GM12878 (cell line): ENCODE data around the gene PIGS. TPM values are rescaled to one million over a fixed set of nuclear protein-coding genes. Genes with fewer than 3 reads are reported as not detected.

Experiments used
- CHD2 ChIP-seq: IDR thresholded peaks from 2 replicates; pipeline ENCODE4 v1.6.1; 2011; ENCODE audit warnings: low read depth, low read length, improper control_type of control experiment, borderline replicate concordance
- CREM ChIP-seq: IDR thresholded peaks from 2 replicates; pipeline ENCODE4 v1.6.1; 2014; ENCODE audit warnings: antibody characterized with exemption, low read depth
- FOS ChIP-seq: IDR thresholded peaks from 3 replicates; pipeline ENCODE4 v1.6.1; 2011; ENCODE audit warnings: borderline replicate concordance; ENCODE audit not compliant: insufficient read length; ENCODE audit errors: extremely low read depth
- GATAD2B ChIP-seq: fragments of 450-650 bp; conservative IDR thresholded peaks from 2 replicates; pipeline ENCODE4 v1.6.1; 2017; ENCODE audit warnings: low read depth, mild to moderate bottlenecking, moderate library complexity
- HCFC1 ChIP-seq: fragments of 150-350 bp; IDR thresholded peaks from 2 replicates; pipeline ENCODE4 v1.6.1; 2014; ENCODE audit warnings: low read length
- HDGF ChIP-seq: fragments of 450-650 bp; IDR thresholded peaks from 2 replicates; pipeline ENCODE4 v1.6.1; 2016; ENCODE audit warnings: antibody characterized with exemption
- IKZF1 ChIP-seq: fragments of 450-650 bp; conservative IDR thresholded peaks from 2 replicates; pipeline ENCODE4 v1.6.1; 2017; ENCODE audit warnings: antibody characterized with exemption, mild to moderate bottlenecking
- KAT2A ChIP-seq: conservative IDR thresholded peaks from 2 replicates; pipeline ENCODE4 v1.6.1; 2011; ENCODE audit warnings: low read depth, low read length; ENCODE audit not compliant: control insufficient read depth
- KDM1A ChIP-seq: fragments of 200-600 bp; sonication (generic); IDR thresholded peaks from 2 replicates; pipeline ENCODE4 v1.6.1; 2016; ENCODE audit warnings: borderline replicate concordance
- MYB ChIP-seq: fragments of 150-350 bp; IDR thresholded peaks from 2 replicates; pipeline ENCODE4 v1.6.1; 2014; ENCODE audit warnings: mild to moderate bottlenecking, low read depth, low read length, borderline replicate concordance
- NR2C2 ChIP-seq: IDR thresholded peaks from 2 replicates; pipeline ENCODE4 v1.6.1; 2011; ENCODE audit warnings: borderline replicate concordance, low read depth; ENCODE audit not compliant: control insufficient read depth, insufficient read length
- PAX8 ChIP-seq: fragments of 450-650 bp; IDR thresholded peaks from 2 replicates; pipeline ENCODE4 v1.6.1; 2017; ENCODE audit warnings: mild to moderate bottlenecking, moderate library complexity
- RELB ChIP-seq: fragments of 450-650 bp; IDR thresholded peaks from 2 replicates; pipeline ENCODE4 v1.6.1; 2017; ENCODE audit warnings: low read depth, mild to moderate bottlenecking, moderate library complexity
- USF1 ChIP-seq: IDR thresholded peaks from 2 replicates; pipeline ENCODE4 v1.6.1; 2011; ENCODE audit warnings: borderline replicate concordance, low read depth, mild to moderate bottlenecking, moderate library complexity, mixed read lengths, low read length; ENCODE audit not compliant: insufficient read depth; ENCODE audit errors: extremely low read length
- ZNF24 ChIP-seq: fragments of 450-650 bp; IDR thresholded peaks from 2 replicates; pipeline ENCODE4 v1.6.1; 2017; ENCODE audit warnings: antibody characterized with exemption, mild to moderate bottlenecking
- ZNF274 ChIP-seq: IDR thresholded peaks from one replicate; pipeline ENCODE4 v1.8.0; 2011; ENCODE audit not compliant: insufficient read length, insufficient read depth
- polyA plus RNA-seq, 11 experiments: library from polyadenylated mRNA; depleted of rRNA in 4 of 11; unstranded in 6 of 11; stranded (reverse) in 5 of 11; fragments of >200 nt; fragmentation: Nextera tagmentation in 4 of 11; fragmentation: Illumina TruSeq in 1 of 11; extraction: Ambion mirVana in 4 of 11; extraction: Trizol in 1 of 11; gene quantifications; 1 replicate in 1 of 11; 2 replicates in 10 of 11; pipeline versions ENCODE4 v1.2.1 to v1.2.3, GENCODE V29; 2011 to 2016; ENCODE audit warnings: inconsistent platforms in 2 of 11, missing spikeins in 2 of 11, low read depth in 1 of 11
- total RNA-seq, 4 experiments: library from RNA; depleted of rRNA in 3 of 4; stranded (reverse); fragments of >200 nt in 3 of 4; fragmentation: Illumina TruSeq in 1 of 4; extraction: Trizol in 1 of 4; gene quantifications; 2 replicates each; pipeline versions ENCODE4 v1.2.1 to v1.2.3, GENCODE V29; 2013 to 2021
- TF ChIP-seq, protein P1 (sequence below): fragments of 450-650 bp; conservative IDR thresholded peaks from 2 replicates; pipeline ENCODE4 v1.6.1; 2017; ENCODE audit warnings: mild to moderate bottlenecking, moderate library complexity
- TF ChIP-seq, protein P2 (sequence below): fragments of 450-650 bp; IDR thresholded peaks from 2 replicates; pipeline ENCODE4 v1.6.1; 2017; ENCODE audit warnings: mild to moderate bottlenecking, moderate library complexity
- TF ChIP-seq, protein P3 (sequence below): fragments of 450-650 bp; IDR thresholded peaks from 2 replicates; pipeline ENCODE4 v1.6.1; 2017; ENCODE audit warnings: borderline replicate concordance
- TF ChIP-seq, protein P4 (sequence below): fragments of 450-650 bp; IDR thresholded peaks from 2 replicates; pipeline ENCODE4 v1.6.1; 2016; ENCODE audit warnings: mild to moderate bottlenecking

Gene PIGS
- total and polyA plus RNA-seq, 10 of the 15 experiments (the other 5 are each of a cell fraction or from before 2014, with no cell fraction given), result 27.5 to 73.7 (median 50.7) TPM

- TF ChIP-seq, protein P1, sequence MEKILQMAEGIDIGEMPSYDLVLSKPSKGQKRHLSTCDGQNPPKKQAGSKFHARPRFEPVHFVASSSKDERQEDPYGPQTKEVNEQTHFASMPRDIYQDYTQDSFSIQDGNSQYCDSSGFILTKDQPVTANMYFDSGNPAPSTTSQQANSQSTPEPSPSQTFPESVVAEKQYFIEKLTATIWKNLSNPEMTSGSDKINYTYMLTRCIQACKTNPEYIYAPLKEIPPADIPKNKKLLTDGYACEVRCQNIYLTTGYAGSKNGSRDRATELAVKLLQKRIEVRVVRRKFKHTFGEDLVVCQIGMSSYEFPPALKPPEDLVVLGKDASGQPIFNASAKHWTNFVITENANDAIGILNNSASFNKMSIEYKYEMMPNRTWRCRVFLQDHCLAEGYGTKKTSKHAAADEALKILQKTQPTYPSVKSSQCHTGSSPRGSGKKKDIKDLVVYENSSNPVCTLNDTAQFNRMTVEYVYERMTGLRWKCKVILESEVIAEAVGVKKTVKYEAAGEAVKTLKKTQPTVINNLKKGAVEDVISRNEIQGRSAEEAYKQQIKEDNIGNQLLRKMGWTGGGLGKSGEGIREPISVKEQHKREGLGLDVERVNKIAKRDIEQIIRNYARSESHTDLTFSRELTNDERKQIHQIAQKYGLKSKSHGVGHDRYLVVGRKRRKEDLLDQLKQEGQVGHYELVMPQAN, result no peak
- no peak for TF ChIP-seq CHD2
- no peak for TF ChIP-seq USF1
- no peak for TF ChIP-seq ZNF274
- TF ChIP-seq ZNF24, result 0 out of 2 replicates have a peak, but pooled peaks have one; percentile 14
- no peak for TF ChIP-seq HCFC1
- TF ChIP-seq IKZF1, result peak; percentile 80
- TF ChIP-seq PAX8, result no peak
- TF ChIP-seq RELB, result peak; percentile 84
- TF ChIP-seq MYB, result no peak
- TF ChIP-seq CREM, result 0 out of 2 replicates have a peak, but pooled peaks have one; percentile 17
- TF ChIP-seq NR2C2, result no peak
- TF ChIP-seq FOS, result no peak
- no peak for TF ChIP-seq GATAD2B
- TF ChIP-seq, protein P2, sequence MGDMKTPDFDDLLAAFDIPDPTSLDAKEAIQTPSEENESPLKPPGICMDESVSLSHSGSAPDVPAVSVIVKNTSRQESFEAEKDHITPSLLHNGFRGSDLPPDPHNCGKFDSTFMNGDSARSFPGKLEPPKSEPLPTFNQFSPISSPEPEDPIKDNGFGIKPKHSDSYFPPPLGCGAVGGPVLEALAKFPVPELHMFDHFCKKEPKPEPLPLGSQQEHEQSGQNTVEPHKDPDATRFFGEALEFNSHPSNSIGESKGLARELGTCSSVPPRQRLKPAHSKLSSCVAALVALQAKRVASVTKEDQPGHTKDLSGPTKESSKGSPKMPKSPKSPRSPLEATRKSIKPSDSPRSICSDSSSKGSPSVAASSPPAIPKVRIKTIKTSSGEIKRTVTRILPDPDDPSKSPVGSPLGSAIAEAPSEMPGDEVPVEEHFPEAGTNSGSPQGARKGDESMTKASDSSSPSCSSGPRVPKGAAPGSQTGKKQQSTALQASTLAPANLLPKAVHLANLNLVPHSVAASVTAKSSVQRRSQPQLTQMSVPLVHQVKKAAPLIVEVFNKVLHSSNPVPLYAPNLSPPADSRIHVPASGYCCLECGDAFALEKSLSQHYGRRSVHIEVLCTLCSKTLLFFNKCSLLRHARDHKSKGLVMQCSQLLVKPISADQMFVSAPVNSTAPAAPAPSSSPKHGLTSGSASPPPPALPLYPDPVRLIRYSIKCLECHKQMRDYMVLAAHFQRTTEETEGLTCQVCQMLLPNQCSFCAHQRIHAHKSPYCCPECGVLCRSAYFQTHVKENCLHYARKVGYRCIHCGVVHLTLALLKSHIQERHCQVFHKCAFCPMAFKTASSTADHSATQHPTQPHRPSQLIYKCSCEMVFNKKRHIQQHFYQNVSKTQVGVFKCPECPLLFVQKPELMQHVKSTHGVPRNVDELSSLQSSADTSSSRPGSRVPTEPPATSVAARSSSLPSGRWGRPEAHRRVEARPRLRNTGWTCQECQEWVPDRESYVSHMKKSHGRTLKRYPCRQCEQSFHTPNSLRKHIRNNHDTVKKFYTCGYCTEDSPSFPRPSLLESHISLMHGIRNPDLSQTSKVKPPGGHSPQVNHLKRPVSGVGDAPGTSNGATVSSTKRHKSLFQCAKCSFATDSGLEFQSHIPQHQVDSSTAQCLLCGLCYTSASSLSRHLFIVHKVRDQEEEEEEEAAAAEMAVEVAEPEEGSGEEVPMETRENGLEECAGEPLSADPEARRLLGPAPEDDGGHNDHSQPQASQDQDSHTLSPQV, result no peak
- TF ChIP-seq HDGF, result no peak
- TF ChIP-seq KDM1A, result no peak
- TF ChIP-seq, protein P3, sequence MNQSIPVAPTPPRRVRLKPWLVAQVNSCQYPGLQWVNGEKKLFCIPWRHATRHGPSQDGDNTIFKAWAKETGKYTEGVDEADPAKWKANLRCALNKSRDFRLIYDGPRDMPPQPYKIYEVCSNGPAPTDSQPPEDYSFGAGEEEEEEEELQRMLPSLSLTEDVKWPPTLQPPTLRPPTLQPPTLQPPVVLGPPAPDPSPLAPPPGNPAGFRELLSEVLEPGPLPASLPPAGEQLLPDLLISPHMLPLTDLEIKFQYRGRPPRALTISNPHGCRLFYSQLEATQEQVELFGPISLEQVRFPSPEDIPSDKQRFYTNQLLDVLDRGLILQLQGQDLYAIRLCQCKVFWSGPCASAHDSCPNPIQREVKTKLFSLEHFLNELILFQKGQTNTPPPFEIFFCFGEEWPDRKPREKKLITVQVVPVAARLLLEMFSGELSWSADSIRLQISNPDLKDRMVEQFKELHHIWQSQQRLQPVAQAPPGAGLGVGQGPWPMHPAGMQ, result no peak
- TF ChIP-seq, protein P4, sequence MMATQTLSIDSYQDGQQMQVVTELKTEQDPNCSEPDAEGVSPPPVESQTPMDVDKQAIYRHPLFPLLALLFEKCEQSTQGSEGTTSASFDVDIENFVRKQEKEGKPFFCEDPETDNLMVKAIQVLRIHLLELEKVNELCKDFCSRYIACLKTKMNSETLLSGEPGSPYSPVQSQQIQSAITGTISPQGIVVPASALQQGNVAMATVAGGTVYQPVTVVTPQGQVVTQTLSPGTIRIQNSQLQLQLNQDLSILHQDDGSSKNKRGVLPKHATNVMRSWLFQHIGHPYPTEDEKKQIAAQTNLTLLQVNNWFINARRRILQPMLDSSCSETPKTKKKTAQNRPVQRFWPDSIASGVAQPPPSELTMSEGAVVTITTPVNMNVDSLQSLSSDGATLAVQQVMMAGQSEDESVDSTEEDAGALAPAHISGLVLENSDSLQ, result no peak
- no peak for TF ChIP-seq KAT2A
These were observed 3.7 kb downstream of the PIGS start (continued) for GRCh38 chr17:28567604-28568003.
